NCI-H748 treated with DMSO at 0.1 percent for 48 hours (cell line): ENCODE results near the gene GUCY1A2.
"Not testable (repeated sequence)": the region's sequence is repeated elsewhere in the genome, so short reads cannot be mapped to it uniquely, and the experiment has no call there.

Experiments
- DNase-seq: peaks from one replicate; lab custom pipeline; 2025; lab: John Stamatoyannopoulos, UW

GUCY1A2 gene

DNA sequence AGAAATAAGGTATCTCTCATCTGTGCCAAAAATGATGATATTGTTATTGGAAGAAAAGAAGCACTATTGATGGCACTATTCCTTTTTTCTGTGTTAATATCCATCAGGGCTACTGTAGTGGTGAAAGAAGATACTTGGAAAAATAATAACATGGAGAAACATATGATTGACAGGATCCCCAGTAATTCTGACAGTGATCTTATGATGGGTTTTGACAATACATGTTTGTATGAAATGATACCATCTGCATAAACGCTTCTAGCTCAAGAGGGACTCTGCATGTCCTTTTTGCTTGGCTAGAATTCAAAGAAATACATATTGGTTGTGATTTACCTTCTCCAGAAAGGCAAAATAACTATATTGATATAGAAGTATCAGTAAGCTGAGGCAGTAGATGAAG lies 178.1 kb downstream of the GUCY1A2 start:
- no peak for DNase-seq

DNA sequence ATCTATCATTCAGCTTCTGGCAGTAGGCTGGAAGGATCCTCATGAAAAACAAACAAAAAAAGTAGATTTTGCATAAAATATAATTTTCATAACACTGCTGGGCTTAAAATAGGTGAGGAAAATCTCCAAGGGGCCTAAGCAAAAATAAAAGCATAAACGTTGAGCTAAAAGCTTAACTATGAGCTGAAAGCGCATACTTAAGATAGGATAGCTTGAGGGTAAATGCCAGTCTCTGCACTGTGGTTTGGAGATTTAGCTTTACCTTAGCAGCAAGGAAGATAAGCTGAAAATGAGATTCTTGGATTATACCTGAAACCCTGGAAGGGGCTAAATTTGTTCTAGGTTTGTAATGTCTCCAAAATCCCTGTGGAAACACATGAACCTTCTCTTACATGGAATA lies 183.7 kb downstream of the GUCY1A2 start:
- DNase-seq = no peak

DNA sequence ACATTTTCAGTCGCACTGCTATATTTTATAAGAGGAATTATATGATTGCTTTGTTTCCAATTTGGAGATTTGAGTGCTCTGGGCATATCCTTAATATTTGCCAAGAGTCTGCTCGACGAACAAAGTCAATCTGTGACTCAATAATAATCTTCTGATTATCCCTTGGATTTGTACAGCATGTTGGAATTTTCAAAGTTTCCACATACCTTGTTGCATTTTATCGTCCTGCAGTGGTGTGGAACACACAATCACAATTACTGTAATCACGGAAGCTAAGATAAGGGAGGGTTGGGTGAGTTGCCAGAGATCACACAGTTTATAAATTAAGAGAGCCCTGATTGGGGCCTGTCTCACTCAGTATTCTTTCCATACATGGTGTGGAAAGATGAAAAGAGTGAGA lies 189.3 kb downstream of the GUCY1A2 start:
- DNase-seq = no peak

DNA sequence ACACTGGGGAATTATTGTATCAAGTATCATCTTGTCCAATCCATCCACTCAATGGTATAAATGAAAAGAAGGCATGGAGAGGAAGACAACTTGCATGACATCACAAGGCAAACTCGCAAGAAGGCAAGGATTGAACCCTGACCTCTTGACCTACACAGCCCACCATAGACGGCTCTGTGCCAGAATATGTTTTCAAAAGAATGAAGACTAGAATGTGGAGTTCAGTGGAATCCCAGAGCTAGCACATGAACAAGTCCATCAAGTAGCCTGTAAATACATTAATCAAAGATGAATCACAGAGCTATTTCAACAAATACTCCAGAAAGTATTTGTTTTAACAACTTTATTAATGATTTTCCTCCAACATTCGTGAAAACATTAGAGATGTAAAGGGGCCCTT lies 189.7 kb downstream of the GUCY1A2 start:
- no peak for DNase-seq

DNA sequence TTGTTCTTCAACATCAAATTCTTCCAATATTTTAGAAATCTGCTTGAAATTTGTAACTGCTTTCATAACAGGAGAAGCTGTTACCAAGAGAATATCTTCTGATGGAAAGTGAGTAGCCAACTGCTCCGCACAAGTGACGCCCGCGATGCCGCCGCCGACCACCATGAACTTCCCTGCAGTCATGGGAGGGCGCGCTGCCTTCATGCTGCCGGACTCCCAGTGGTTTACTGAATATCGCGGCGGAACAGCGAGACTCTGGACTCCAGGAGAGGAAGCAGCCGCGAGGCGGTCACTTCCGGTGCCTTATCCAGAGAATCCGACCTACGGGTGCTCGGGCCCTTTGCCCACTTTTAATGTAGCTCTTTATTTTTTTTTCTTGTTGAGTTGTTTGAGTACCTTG lies 190.6 kb downstream of the GUCY1A2 start:
- DNase-seq = no peak

DNA sequence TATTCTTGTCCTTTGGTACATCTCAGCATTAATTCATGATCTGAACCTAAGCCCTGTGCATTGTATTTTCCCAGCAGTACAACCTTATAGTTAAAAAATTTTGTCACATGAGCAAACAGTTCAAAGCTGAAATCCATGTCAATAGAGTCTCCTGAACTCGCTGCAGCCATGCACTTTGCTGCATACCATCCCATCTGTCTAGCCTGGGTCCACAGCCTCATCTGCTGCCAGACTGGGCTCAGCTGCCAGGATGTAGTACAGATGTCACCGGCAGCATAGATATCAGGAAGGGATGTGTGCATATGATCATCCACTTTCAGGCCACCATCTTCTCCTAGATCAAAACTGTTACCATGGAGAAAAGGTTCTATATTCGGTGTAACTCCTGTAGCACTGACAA lies 191.7 kb downstream of the GUCY1A2 start:
- not testable (repeated sequence) for DNase-seq

DNA sequence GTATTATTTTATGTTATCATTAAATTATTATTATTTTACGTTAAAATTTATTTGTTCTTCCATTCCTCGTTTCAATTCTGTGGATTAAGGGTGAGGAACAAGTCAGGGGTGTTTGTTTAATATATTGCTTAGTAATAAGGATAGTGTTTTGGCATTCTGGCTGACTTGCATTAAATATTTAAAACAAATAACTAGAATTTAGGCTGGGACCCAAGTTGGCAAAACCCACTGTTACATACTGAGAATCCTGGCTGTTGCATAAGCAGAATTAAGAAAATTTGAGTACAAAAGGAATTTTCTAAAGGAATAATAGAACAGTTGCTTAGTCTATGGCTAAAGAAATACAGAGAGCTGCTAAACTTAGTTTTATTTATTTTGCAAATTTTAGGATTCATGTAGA lies 196.4 kb downstream of the GUCY1A2 start:
- no peak for DNase-seq

DNA sequence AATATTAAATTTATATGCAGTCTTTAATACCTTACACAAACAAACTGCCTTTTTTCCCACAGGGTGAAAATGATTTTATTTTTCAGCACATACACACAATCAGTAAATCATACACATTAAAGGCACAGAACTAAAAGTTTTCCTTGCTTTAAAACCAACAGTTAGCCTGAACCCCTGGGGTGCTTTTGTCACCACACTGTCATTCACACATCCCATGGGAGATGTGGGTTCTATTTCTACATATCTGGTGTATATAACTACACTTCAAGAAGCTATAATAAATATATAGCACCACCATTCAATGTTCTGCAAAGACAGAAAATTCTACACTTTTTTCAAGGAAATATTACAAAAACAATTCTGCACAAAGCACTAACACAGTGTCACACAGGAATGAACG lies 197.0 kb downstream of the GUCY1A2 start:
- no peak for DNase-seq

DNA sequence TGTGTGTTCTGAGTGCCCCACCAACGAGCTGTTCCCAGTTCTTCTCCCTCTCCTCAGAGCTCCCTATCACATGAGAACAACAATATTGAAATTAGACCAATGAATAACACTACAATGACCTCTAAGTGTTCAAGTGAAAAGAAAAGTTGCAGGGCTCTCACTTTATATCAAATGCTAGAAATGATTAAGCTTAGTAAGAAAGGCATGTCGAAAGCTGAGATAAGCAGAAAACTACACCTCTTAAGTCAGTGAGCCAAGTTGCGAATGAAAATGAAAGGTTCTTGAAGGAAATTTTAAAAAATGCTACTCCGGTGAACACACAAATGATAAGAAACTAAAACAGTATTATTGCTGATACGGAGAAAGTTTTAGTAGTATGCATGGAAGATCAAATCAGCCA lies 199.8 kb downstream of the GUCY1A2 start:
- DNase-seq = no peak

DNA sequence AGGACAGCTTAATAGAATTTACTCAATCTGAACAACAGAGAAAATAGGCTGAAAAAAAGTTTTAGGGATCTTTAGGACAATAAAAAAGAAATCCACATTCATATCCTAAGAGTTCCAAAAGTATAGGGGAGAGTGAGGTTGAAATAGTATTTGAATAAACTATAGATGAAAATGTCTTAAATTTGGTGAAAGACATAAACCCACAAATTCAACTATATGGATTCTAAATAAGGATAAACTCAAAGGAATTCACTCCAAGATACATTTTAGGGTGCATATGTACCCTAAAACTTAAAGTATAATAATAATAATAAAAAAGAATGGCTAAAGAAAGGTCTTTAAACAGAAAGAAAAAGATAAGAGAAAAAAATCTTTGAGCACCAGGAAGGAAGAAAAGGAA lies 203.1 kb downstream of the GUCY1A2 start:
- no peak for DNase-seq

DNA sequence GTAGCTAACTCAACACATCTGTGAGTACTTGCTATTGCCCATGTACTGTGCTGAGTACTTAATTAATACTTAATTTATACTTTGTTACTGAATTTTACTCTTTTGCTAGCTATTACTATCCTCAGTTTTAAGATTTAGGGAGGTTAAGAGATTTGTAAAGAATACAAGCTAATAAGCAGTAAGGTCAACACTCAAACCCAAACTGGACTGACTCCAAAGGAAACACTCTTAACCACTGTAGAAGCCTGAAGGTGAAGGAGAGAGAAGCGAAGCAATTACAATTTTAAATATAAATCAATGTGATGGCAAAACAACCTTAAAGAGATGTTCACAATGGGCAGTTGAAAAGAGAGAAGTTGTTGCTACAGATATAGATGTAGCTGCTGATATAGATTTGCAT lies 204.5 kb downstream of the GUCY1A2 start:
- DNase-seq = no peak

DNA sequence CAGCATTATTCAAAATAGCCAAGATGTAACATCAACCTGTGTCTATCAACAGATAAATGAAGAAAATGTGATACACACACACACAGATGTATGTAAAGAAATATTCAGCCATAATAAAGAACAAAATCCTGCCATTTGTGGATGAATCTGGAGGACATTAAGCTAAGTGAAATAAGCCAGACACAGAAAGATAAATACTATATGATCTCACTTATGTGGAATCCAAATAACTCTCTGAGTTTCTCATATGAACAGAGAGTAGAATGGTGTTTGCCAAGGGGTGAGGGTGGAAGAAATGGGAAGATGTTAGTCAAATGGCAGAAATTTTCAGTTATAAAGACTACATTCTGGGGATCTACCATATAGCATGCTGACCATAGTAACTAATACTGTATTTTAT lies 224.2 kb downstream of the GUCY1A2 start:
- no peak for DNase-seq

DNA sequence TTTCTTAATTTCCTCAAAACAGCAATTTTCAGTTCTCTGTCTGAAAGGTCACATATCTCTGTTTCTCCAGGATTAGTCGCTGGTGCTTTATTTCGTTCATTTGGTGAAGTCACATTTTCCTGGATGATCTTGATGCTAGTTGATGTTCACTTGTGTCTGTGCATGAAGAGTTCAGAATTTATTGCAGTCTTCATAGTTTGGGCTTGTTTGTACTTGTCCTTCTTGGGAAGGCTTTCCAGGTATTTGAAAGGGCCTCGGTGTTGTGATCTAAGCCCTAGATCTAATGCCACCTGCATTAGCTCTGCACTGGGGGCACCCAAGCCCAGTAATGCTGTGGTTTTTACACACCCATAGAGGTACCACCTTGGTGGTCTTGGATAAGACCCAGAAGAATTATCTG lies 228.9 kb downstream of the GUCY1A2 start:
- no peak for DNase-seq

DNA sequence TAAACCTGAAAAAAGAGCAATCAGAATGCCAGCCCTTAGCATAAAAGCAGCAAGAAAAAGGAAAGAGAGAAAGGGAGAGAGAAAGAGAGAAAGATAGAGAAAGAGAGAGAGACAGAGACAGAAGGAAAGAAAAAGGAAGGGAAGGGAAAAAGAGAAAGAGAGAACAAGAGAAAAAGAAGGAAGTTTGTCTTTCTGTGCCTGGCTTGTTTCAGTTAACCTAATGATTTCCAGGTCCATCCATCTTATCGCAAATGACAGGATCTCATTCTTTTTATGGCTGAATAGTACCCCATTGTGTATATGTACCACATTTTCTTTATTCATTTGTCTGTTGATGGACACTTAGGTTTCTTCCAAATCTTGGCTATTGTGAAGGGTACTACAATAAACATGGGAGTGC lies 230.8 kb downstream of the GUCY1A2 start:
- DNase-seq = no peak

DNA sequence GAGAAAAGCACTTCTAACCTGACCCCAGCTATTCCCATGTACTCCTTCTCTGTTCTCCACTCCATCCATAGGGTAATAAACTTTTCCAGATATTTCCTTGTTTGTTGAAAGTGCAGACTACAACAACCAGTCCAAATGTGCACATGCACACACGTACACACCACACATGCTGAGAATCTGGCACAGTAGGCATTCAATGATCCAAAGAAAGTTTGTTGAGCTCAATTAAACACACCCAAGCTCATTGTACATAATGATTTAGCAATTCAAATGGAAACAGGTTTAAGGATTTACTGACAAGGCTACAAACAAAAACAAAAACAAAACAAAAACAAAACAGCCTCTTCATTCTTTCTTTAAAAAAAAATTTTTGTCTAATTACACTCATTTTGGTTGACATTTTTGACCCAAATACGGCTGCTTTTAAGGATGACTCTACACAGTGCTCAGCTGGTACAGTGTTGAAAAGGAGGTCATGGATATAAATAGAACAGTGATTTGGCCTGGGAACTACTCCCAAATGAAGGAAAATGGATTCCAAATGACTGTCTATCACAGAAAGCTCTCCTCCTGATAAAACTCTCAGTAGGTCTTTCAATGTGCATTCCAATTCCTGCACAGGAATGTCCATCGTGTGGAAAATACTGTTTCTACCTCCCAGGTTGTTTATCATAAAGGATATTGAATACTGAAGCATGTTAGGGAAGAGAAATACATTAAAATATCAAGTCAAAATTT lies 232.2 kb downstream of the GUCY1A2 start:
- no peak for DNase-seq

DNA sequence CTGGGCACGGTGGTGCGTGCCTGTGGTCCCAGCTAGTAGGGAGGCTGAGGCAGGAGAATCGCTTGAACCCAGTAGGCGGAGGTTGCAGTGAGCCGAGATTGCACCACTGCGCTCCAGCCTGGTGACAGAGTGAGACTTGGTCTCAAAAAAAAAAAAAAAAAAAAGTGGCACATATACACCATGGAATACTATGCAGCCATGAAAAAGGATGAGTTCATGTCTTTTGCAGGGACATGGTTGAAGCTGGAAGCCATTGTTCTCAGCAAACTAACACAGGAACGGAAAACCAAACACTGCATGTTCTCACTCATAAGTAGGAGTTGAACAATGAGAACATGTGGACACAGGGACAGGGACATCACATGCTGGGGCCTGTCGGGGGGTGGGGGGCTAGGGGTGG lies 241.0 kb downstream of the GUCY1A2 start:
- not testable (repeated sequence) for DNase-seq

DNA sequence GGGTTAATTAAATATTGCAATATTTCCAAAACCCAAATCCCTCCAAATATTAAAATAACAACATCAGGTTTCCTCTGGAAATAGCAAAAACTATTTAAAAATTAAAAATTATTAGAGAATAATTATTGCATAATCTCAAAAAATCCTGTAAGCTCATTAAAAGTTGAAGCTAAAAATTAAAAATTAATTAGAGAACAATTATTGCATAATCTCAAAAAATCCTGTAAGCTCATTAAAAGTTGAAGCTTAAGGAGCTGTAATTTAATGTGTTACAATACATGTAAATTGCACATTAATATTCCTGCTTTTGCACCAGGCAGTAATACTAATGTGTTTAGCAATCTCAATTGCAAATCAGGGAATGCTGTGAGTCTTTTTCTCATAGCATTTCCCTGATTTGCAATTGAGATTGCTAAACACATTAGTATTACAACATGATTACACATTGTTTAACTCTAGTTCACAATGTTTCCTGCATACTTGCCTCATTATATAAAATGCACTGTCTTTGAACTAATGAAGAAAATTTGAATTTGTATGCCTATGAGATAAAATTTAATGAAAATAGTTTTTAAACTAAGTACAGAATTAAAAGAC lies 247.7 kb downstream of the GUCY1A2 start:
- no peak for DNase-seq

DNA sequence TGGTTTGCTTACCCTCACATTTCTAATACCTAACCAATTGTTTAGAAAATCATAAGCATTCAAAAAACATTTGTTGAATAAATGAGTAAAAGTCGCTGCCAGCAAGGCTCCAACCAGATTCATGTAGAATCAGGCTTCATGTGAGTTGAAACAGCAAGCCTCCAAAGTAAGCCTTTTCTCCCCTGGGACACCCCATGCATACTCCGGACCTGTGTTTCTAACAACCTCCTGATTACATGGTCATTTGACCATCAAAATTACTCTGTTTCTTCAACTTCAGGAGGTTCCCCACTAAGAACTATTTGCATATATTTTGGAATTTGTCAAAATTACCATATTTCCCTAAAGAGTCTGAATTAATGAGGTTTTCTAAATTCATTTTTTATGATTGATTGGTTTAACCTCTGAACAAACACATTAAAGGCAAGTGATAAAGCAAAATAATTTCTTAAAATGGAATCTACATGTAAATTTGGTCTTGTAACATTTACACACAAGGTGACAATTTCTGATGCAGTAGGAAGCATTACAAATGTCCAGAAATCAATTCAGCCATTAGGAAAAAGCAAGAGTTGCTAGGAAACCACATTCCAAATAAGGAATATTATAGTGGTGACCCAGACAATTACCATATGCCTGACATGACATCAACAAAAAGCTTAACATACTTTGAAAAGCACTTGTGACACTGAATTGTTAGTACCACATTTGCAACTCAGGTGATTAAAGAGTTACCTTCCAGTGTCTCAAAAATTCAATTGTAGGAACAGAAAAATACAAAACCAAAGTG lies 252.6 kb downstream of the GUCY1A2 start:
- DNase-seq = no peak

DNA sequence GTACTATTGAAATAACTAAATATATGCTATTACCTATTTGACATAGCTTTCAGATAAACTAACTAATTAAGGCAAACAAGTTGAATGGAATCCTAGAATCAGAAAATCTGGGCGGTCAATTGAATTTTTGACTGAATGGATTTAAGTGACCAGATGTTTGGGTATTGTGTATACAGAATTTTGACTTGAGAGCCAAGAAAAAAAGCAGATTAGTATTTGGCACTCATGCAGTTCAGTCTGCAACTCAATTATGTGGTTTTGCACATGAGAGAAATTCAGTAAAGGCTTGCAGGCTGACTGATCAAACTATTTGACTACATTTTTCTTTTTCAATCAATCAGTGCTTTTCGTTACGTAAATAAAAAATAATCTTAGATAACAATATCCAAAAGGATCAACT lies 254.8 kb downstream of the GUCY1A2 start:
- DNase-seq = no peak

DNA sequence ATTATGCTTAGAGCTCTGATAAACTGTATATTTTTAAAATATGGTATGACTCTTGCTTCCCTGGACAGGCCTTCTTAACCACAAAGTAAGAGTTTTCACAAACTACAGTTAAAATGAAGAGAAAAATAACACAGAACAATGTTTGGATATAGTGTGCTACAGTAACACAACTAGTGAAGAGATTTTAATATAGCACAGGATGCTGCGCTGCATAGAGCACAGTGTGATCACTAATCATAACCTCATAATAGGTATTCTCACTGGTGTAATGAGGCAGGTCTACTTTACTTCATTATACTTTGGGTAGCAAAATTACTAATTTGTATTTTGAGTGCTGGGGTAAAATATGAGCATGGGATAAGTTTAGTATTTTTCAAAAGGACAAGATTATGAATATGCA lies 256.5 kb downstream of the GUCY1A2 start:
- DNase-seq = no peak

DNA sequence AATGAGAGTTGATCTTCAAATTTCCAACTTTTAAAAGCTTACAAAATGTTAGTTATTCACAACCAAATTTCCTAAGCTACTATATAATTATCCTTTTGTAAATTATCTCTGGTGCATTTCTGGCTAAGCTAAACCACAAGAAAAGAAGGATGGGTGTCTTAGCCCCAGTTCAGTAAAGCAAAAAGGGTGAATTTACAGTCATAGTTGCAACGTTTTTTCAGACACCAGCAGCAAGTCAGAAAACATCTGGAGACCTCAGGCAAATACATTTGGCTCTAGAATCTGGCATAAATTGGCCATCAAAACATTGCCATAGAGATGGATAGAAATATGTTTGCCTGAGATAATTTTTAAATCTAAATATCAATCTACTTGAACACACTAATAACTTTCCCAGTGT lies 257.0 kb downstream of the GUCY1A2 start:
- no peak for DNase-seq

DNA sequence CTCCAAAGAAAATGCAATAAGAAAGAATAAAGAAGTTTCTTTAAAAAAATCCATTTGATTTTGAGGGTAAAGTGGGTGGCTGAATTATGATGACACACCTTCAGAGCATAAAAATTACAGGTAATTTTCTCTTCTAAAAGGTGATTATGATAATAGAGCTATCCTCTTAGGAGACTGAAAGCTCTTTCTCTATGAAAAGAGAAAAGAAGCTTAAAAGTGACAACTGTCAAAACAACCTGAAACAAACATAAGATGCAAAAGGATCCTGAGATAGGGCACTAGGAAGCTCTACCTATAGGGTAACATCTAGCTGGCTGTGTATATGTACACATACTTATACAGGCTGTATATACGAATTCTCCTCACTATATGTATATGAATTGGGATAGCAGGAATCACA lies 270.2 kb downstream of the GUCY1A2 start:
- no peak for DNase-seq

DNA sequence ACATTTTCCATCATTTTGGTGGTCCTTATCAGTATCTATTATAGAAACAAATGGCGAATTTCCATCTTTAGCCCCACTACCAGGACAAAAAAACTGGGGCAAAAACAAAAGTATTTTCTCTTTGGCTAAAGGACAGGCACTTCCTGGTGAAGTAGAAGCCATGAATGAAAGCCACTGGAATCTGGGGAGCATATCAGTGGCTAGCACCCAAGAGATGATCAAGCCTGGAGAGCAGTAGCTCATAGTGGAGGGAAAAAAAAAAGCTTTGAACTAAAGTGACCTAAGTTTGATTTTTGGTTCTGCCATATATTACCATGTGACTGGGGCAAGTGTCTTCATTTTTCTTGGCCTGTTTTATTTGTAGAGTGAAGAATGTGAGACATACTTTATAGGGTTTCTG lies 272.3 kb downstream of the GUCY1A2 start:
- DNase-seq = no peak
